ELR (cell line): ENCODE data around the gene SPSB2.
"Not testable (repeated sequence)": the region's sequence is repeated elsewhere in the genome, so short reads cannot be mapped to it uniquely, and the experiment has no call there.

ENCODE experiments used
- DNase-seq: peaks from one replicate; pipeline ENCODE4 v3.0.0-alpha.2; 2015; ENCODE audit warnings: low read depth

SPSB2 gene

DNA sequence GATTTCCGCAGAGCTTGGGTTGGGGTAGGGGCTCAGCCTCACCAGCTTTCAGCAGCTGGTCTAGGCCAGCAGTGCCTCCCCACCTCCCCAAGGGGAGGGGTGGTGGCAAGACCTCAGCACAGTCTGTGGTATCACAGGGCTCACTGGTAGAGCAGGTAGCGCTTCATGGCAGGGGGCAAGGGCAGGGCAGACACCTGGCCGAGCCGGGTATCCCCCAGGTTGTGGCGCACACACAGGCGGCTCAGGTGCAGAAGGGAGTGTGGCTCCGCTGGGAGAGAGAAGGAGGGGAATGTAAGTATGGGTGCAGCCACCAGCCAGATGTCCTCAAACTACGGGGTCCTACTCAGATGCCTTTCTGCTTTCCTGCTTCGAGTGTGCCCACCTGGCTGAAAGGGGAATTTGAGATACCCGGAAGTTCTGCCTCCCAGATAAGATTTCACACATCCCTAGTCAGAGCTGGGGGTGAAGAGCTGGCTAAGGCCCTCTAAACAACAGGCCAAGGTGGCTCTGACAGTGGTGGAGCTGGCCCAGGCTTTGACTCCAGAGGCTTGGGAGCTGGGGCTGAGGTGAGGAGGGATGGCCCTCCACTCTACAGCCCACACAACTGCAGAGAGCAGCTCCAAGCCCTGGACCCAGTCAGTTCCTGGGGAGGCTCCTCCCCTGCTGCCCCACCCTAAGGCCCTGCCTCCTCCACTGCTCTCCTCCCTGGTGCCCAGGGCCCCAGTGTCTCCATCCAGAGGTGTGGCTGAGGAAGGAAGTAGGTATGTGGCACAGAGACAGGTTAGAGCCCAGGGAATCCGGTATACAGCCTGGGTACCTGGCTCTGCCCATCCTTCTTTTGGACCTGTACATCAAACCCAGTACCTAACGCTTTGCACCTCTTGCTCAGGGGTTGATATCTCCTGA, 1.8 kb downstream of the SPSB2 start:
- peak; percentile 69 for DNase-seq

DNA sequence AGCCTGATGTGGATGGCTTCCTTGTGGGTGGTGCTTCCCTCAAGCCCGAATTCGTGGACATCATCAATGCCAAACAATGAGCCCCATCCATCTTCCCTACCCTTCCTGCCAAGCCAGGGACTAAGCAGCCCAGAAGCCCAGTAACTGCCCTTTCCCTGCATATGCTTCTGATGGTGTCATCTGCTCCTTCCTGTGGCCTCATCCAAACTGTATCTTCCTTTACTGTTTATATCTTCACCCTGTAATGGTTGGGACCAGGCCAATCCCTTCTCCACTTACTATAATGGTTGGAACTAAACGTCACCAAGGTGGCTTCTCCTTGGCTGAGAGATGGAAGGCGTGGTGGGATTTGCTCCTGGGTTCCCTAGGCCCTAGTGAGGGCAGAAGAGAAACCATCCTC, 2.8 kb downstream of the SPSB2 start:
- peak; percentile 27 for DNase-seq

DNA sequence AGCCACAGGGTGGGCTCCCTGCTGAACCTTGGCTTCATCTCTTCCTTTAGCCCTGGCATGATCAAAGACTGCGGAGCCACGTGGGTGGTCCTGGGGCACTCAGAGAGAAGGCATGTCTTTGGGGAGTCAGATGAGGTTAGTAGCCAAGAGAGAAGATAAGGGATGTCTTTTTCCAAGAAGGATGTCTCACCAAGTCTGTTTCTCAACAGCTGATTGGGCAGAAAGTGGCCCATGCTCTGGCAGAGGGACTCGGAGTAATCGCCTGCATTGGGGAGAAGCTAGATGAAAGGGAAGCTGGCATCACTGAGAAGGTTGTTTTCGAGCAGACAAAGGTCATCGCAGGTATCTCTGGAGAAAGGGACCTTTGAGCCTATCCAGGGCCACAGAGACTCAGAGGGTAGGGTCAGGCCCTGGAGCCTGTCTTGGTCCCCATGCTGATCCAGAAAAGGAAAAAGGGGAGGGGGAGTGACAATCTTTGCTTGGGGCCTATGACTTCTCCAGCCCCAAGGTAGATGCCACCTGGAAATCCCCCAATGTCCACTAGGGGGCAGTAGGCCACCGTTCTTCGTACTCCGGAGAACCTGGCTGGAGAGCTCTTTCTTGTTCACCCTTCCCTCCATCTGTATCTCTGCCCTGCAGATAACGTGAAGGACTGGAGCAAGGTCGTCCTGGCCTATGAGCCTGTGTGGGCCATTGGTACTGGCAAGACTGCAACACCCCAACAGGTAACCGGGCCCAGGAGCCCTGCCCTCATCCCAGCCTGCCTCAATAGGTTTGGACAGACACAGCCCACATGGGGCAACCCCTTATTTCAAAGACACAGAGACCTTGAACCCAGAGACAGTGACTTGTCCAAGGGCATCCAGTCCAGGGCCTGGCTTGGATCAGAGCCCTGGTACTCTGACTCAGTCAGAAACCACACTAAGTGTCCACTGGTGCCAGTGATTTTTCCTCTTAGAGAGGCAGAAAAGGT, 3.8 kb downstream of the SPSB2 start:
- DNase-seq: peak; percentile 84

DNA sequence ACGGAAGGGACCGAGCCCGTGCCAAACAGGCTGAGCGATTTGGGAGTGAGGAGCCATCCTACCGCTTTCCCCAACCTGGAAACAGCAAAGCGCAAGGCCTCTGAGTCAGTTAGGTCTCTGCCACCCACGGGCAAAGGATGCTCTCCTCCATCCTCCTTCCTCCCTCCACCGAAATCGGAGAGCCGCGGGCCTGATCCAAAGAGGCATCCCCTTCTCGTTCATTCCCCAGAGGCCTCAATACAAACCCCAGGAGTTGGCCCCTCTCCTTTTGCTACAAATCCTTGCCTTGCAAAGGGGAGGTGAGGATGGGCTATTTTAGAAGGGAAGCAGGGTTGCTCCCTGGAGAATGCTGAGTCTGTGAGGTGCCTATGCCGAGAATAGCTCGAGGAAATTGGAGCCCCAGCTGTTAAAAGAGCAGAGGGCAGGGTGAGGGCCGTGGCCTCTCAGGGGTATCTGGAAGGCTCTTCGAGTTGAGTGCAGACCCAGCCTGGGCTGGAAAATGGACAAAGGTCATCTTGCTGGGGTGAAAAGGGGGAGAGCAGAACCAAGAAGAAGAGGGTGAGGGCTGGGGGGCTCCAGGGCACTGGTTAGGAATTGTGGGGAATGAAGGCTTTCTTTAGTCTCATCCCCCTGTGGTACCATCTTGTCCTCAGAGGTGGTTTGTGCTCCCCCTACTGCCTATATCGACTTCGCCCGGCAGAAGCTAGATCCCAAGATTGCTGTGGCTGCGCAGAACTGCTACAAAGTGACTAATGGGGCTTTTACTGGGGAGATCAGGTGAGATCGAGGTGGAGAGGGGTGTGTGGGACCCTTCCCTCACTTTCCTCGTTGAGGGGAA, 4.7 kb downstream of the SPSB2 start:
- peak; percentile 56 for DNase-seq

DNA sequence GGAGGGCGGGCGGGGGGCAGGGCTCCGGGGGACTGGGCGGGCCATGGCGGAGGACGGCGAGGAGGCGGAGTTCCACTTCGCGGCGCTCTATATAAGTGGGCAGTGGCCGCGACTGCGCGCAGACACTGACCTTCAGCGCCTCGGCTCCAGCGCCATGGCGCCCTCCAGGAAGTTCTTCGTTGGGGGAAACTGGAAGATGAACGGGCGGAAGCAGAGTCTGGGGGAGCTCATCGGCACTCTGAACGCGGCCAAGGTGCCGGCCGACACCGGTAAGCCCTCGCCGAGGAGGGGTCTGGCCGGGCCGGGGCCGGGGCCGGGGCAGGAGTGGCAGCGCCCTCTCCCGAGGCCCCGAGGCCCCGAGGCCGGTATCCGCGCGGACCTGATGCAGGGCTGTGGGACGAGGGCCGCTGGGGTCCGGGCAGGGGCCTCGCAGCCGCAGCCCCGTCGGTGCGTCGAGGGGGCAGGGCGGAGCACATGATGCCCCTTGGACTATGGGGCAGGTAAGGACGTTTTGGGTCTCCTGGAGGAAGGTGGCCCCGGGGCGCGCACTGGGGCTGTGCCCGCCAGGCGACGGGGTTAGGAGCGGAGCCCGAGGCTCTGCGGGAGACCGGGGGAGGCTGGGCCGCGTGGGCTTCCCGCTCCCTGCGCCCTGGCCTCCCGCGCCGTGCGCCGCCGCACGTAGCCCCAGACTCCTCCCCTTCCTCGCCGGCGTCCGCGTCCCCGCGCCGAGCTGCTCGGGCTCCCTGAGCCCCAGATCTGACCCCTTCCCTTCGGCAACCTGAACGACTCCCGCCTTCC, 5.5 kb downstream of the SPSB2 start, which contains the start of gene TPI1:
TPI1 (plus strand) TSS at position 119 of the 798 bp plus-strand sequence; CDS start at position 155, 36 bp downstream.
- peak; percentile 88 for DNase-seq

DNA sequence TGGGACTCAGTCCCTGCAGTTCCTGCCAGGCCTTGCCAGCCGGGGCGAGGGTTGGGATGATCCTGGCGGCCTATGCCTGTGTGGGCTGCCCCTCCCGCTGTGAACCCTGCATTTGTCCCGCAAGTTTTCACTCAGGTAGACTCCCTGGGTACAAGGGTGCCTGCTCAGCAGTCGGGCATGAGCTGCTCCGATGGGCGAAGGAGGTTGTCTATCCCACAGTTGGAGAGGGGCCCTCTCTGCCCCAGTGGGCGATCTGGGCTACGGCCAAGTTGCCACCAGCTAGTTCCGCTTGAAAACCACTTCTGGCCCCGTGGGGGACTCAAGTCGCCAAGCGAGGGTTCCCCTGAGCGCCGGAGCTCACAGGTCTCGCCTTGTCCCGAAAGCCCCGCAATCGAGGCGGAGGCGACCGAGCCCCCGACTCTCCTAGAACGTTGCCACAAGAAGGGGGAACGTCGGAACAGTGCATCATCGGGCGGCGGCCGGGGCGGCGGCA, 6.1 kb downstream of the SPSB2 start:
- DNase-seq: no peak

DNA sequence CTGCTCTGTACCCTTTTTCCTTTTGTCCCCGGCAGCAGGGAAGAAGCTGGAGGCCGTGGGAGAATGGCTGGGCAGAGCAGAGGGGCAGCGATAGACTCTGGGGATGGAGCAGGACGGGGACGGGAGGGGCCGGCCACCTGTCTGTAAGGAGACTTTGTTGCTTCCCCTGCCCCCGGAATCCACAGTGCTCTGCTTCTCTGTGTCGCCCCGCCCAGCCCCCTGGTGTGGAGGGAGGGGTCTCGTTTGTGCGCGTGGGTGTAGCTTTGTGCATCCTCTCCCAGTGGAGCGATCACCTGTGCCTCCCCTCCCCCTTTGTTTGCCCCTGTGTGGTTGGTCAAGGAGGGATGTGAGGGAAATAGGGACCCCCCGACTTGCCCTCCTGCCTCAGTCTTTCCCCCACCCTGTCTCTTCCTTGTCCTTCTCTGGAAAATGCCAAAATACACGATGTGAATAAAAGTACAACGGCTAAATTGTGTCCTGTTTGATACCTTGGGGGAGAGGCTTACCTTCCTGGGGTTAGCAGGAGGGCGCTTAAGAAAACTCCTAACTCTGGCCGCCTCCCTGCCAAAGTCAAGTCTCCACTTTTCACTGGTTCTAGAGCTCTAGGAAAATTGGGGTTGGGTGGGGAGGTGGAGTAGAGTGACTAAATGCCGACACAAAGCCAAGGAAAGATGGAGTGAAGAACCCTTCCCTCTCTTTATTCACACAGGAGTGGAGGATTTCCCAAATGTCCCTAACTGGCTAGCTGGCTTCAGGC, 6.8 kb downstream of the SPSB2 start:
- DNase-seq: no peak

DNA sequence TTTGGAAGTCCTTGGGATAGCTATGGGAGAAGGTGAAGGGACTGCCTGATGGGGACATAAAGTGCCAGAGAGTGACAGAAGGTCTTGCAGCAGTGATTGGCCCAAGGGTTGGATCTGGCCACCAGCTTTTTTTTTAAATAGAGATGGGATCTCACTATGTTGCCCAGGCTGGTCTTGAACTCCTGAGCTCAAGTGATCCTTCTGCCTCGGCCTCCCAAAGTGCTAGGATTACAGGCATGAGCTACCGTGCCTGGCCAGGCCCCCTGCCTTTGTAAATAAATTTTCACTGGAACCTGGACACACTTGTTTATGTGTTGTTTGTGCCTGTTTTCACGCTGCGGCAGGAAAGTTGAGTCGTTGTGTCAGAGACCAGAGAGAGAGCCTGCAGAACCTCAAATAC, 7.8 kb downstream of the SPSB2 start:
- not testable (repeated sequence) for DNase-seq

DNA sequence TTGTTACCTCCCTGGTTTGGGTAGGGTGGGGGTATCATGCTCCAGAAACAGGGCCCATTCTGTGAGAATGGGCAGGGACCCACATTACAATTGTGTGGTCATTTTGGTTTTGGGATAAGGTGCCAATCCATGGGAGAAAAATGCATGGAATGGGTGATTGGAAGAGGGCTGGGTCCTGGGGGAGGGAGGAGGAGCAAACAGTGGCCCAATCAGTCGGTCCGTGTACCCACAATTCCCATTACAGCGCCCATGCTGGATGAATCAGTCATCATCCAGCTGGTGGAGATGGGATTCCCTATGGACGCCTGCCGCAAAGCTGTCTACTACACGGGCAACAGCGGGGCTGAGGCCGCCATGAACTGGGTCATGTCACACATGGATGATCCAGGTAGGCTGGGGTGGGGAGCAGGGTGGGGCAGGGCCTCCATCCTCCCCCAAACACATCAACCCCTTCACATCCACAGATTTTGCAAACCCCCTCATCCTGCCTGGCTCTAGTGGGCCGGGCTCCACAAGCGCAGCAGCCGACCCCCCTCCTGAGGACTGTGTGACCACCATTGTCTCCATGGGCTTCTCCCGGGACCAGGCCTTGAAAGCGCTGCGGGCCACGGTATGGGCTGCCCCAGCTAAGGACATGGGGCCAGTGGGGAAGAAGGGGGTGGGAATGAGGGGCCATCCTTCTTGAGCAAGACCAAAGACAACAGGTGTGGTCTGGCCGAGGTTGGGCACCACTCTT, 9.3 kb downstream of the SPSB2 start:
- peak; percentile 12 for DNase-seq

DNA sequence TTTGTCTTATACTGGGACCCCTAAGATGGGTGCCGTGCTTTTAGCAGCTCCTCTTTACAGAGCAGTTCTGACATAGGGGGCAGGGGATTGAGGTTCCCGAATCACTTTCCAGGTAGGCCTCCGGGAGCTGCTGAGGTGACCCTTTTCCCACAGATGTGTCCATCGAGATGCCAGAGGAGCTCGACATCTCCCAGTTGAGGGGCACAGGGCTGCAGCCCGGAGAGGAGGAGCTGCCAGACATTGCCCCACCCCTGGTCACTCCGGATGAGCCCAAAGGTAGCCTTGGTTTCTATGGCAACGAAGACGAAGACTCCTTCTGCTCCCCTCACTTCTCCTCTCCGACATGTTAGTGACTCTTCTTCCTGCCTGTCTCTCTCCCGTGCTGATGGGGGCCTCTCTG, 10.1 kb downstream of the SPSB2 start:
- no peak for DNase-seq

DNA sequence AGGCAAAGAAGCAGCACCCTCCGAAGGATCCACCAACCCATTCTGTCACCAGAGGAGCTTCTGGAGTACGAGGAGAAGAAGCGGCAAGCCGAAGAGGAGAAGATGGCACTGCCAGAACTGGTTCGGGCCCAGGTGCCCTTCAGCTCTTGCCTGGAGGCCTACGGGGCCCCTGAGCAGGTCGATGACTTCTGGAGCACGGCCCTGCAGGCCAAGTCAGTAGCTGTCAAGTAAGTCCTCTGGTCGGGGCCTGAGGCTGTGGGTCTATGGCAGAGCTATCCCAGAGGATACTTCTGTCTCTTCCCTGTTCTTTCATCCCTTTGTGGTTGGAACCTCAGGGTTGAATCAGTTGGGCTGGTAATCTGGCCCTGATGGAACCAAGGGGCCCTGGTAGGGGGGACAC, 11.7 kb downstream of the SPSB2 start:
- no peak for DNase-seq

DNA sequence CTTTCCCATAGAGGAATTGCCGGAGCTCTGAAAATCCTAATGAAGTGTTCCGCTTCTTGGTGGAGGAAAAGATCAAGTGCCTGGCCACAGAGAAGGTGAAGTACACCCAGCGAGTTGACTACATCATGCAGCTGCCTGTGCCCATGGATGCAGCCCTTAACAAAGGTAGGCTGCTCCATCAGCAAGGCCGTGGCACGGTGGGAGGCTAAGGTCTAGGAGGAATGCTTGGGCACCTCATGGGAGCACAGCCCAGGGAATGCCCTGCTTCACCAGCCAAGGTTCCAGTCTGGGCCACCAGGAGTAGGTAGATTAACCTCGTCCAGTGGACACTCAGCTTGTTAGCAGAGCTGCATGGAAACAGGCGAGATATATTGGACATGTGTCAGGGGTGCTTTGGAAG, 12.2 kb downstream of the SPSB2 start:
- DNase-seq: no peak

DNA sequence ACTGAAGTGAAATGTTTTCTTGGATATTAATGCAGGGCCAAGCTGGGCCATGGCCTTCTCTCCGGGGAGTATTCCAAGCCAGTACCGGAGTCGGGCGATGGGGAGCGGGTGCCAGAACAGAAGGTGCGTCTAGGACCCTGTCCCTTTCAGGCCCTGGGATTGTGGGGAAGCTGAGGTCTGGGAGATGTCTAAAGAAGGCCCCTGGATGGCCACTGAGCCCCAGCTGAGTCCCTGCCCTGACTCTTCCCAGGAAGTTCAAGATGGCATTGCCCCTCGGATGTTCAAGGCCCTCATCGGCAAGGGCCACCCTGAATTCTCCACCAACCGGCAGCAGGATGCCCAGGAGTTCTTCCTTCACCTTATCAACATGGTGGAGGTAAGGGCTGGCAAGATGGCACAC, 13.0 kb downstream of the SPSB2 start:
- DNase-seq: no peak

DNA sequence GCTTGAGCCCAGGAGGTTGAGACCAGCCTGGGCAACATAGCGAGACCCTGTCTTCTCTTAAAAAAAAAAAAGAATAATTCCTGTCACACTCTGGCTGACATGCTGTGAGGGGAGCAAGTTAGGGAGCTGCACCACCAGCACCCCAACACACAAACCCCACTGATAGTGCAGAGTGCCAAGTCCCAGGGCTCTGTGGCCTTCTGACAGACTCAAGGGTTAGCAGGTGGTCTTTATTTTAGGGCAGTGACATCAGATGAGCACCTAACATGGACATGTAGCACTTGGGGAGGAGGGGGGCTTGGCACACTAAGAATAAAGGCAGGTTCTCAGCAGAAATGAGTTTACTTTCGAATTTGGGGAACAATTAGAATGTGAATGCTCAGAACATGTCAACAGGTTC, 14.3 kb downstream of the SPSB2 start:
- DNase-seq: no peak

DNA sequence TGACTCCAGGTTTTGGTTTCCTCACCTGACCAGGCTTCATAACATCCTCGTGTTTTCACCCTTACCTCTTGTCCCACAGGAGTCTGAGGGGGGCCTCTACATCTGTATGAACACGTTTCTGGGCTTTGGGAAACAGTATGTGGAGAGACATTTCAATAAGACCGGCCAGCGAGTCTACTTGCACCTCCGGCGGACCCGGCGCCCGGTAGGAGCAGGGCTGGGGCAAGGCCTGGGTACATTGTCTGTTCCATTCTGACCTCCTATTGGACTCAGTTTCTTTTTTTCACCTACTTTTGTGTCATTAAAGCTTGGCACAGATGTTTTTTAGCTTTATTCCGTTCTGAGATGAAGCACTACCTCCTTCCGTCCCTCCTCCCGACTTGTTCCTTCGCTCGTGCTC, 17.8 kb downstream of the SPSB2 start:
- no peak for DNase-seq

DNA sequence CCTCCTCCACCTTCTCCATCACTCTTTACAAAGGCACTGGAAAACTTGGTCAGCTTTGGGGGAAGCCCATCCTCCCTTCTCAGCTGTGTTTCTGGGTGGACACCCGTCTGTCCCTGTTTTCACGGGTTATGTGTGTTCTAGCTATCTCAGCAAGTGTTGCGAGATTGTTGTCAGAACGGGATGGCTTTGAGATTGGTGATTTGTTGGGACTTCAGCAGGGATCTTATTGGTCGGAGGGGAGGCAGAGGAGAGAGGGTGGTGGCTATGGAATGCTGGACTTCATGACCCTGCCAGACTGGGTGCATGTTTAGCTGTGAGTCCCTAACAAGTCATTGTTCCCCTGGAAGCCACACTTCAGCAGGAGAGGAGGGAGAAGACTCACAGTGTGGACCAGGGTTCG, 19.1 kb downstream of the SPSB2 start:
- no peak for DNase-seq

DNA sequence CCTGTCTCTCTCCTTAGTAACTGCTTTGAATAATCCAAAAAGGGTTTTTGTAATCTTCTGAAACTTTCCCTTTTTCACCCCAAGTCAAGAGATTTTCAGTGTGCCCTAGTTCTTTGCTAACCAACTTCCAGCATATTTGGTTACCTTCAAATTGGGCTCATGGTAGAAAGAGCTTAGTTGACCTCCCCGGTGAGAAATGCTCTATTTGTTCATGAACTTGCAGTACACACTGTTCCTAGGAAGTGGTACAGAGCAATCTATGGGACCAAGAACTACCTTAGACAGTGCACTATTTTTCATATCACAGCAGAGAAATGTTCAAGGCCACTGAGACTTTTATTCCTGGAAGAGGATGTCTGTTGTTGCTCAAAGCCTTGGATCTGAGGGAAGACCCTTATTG, 19.5 kb downstream of the SPSB2 start:
- no peak for DNase-seq

DNA sequence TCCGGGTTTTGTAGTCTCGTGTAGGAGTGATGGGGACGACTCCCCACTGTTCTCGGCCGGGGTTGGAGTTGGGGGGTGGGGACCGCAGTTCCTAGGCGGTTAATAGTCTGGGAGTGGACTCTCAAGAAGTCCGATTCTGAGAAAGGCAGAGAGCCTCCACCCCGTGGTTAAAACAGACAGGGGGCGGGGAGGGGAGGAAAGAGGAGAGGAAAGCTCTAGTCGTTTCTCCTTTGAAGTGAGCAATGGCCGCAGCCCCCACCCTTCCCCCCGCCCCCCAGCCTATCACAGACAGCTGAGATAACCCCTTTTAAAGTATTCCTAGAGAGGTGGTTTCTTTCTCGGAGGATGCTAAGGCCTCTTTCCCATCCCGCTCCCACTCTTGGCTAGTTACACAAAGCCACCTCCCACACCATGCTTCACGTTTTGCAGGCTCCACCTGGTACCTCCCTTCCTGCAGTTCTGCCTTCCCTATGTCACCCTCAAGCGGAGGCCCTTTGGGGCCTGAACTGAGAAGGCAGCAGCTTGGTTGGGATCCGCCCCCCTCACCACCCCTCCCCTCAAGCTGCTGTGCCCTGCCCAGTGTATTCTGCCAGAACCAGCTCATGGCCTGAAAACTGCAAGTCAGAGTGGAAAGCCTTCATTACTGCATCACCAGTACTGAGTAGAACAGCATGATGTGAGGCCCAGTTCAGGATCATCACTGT, 20.3 kb downstream of the SPSB2 start:
- peak; percentile 75 for DNase-seq
